Loucy (cell line): ENCODE data around the gene BACH1.
A peak's percentile ranks its signal among the peaks of the same experiment; 100 is the strongest.

Experiments
- H2AFZ ChIP-seq: fragments of 200-600 bp; sonication (generic); 2 replicates; pipeline ENCODE4 v1.6.0; 2016; ENCODE audit warnings: antibody characterized with exemption, mild to moderate bottlenecking, low read length, moderate library complexity
- H3F3A ChIP-seq: fragments of 200-600 bp; 2 replicates; pipeline ENCODE4 v1.6.0; 2016; ENCODE audit warnings: antibody characterized with exemption, low read depth, mild to moderate bottlenecking
- H3K27me3 ChIP-seq: fragments of 200-600 bp; sonication (generic); 2 replicates; pipeline ENCODE4 v1.6.1; 2014; ENCODE audit warnings: low read length, mild to moderate bottlenecking; ENCODE audit not compliant: insufficient read depth, poor library complexity, severe bottlenecking
- H3K36me3 ChIP-seq: fragments of 200-600 bp; sonication (generic); 2 replicates; pipeline ENCODE4 v1.6.1; 2016; ENCODE audit warnings: low read length; ENCODE audit not compliant: insufficient read depth
- H3K4me1 ChIP-seq: fragments of 200-600 bp; sonication (generic); 2 replicates; pipeline ENCODE4 v1.5.1; 2014; ENCODE audit warnings: low read length, mild to moderate bottlenecking; ENCODE audit not compliant: insufficient read depth, poor library complexity, severe bottlenecking
- H3K4me2 ChIP-seq: fragments of 200-600 bp; sonication (generic); 2 replicates; pipeline ENCODE4 v1.6.0; 2014; ENCODE audit warnings: antibody characterized with exemption, low read length, low read depth, mild to moderate bottlenecking; ENCODE audit not compliant: poor library complexity, severe bottlenecking
- H3K4me3 ChIP-seq: fragments of 200-600 bp; sonication (generic); 2 replicates; pipeline ENCODE4 v1.5.1; 2014; ENCODE audit warnings: low read length, mild to moderate bottlenecking, mixed read lengths; ENCODE audit not compliant: poor library complexity, severe bottlenecking
- H3K79me2 ChIP-seq: fragments of 200-600 bp; sonication (generic); 2 replicates; pipeline ENCODE4 v1.6.1; 2014; ENCODE audit warnings: low read length; ENCODE audit not compliant: insufficient read depth
- H3K9ac ChIP-seq: fragments of 200-600 bp; sonication (generic); 2 replicates; pipeline ENCODE4 v1.6.0; 2014; ENCODE audit warnings: mild to moderate bottlenecking, low read depth, low read length, moderate library complexity; ENCODE audit not compliant: poor library complexity, severe bottlenecking
- H3K9me2 ChIP-seq: fragments of 200-600 bp; sonication (generic); replicated peaks from 2 replicates; pipeline ENCODE4 v1.6.1; 2016; ENCODE audit warnings: low read depth, low read length, mixed read lengths
- H3K9me3 ChIP-seq: fragments of 200-600 bp; sonication (generic); 2 replicates; pipeline ENCODE4 v1.6.1; 2014; ENCODE audit warnings: mild to moderate bottlenecking, antibody characterized with exemption, low read length, low read depth; ENCODE audit not compliant: insufficient read depth
- H4K20me1 ChIP-seq: fragments of 200-600 bp; sonication (generic); 2 replicates; pipeline ENCODE4 v1.6.0; 2014; ENCODE audit warnings: antibody characterized with exemption, low read length, mild to moderate bottlenecking; ENCODE audit not compliant: insufficient read depth, poor library complexity, severe bottlenecking
- EZH2phosphoT487 ChIP-seq: fragments of 200-600 bp; IDR thresholded peaks from 2 replicates; pipeline ENCODE4 v1.6.1; 2018; ENCODE audit warnings: antibody characterized with exemption, mild to moderate bottlenecking, moderate library complexity, borderline replicate concordance
- TF ChIP-seq, protein P1 (sequence below): fragments of 200-600 bp; sonication (generic); conservative IDR thresholded peaks from 2 replicates; pipeline ENCODE4 v1.5.1; 2014; ENCODE audit warnings: mild to moderate bottlenecking, antibody characterized with exemption, low read length

BACH1 gene

GRCh38 chr21:29290240-29290639 is 8.5 kb upstream of the BACH1 start:
- Histone ChIP-seq H4K20me1 (no peaks in the 10 kb centered on the region), H3K79me2 (no peaks in the 10 kb centered on the region), H3K9me3 (no peaks in the 10 kb centered on the region), H3K36me3 (no peaks in the 10 kb centered on the region), H3K4me3 (no peak overlapping the region), H3K4me2 (no peak overlapping the region), H3K27me3 (no peaks in the 10 kb centered on the region), H3F3A (no peaks in the 10 kb centered on the region), H2AFZ (0 out of 2 replicates have a peak overlapping the region, but pooled peaks have one; percentile 11), H3K9me2 (no peaks in the 10 kb centered on the region), H3K9ac (no peak overlapping the region), H3K4me1 (no peaks in the 10 kb centered on the region)
- TF ChIP-seq, protein P1, sequence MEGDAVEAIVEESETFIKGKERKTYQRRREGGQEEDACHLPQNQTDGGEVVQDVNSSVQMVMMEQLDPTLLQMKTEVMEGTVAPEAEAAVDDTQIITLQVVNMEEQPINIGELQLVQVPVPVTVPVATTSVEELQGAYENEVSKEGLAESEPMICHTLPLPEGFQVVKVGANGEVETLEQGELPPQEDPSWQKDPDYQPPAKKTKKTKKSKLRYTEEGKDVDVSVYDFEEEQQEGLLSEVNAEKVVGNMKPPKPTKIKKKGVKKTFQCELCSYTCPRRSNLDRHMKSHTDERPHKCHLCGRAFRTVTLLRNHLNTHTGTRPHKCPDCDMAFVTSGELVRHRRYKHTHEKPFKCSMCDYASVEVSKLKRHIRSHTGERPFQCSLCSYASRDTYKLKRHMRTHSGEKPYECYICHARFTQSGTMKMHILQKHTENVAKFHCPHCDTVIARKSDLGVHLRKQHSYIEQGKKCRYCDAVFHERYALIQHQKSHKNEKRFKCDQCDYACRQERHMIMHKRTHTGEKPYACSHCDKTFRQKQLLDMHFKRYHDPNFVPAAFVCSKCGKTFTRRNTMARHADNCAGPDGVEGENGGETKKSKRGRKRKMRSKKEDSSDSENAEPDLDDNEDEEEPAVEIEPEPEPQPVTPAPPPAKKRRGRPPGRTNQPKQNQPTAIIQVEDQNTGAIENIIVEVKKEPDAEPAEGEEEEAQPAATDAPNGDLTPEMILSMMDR: no peak
- TF ChIP-seq EZH2phosphoT487: no peak

- H3K9ac ChIP-seq: no peak overlapping the region
- H3K4me2 ChIP-seq: no peak overlapping the region
- no peaks in the 10 kb centered on the region for H3K9me3 ChIP-seq
- no peak overlapping the region for H2AFZ ChIP-seq
- no peak overlapping the region for H3K4me3 ChIP-seq
- H3K9me2 ChIP-seq: no peaks in the 10 kb centered on the region
- H3F3A ChIP-seq: no peaks in the 10 kb centered on the region
- TF ChIP-seq EZH2phosphoT487: no peak
- TF ChIP-seq, protein P1: no peak
- H4K20me1 ChIP-seq: no peaks in the 10 kb centered on the region
- no peaks in the 10 kb centered on the region for H3K79me2 ChIP-seq
- H3K4me1 ChIP-seq: peaks cover 5% of the 10 kb centered on the region
- no peaks in the 10 kb centered on the region for H3K36me3 ChIP-seq
- H3K27me3 ChIP-seq: no peaks in the 10 kb centered on the region
These were observed 5.2 kb upstream of the BACH1 start for GRCh38 chr21:29293495-29293894.

DNA sequence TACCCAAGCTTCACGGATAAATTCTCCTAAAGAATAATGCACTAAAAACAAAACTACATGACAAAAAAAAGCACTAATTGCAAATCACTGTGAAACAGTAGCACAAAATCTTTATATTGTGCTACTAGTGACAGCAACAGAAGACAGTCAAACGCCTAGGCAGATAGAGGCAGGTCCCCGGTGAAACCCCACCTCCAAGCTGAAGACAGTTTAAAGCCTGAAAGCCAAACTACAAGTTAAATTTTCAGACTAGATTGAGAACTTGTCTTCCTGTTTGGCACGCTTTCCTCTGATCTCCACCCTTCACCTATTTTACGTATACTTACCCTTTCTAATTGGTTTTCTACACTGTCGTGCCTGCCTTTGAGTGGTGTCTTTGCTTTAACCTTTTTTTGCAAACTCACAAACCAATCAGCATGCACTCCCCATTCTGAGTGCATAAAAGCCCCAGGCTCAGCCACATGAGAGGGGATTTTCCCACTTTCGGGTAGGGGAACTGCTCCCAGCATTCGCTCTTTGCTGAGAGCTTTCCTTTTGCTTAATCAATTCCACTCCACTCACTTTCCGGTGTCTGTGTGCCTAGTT is 3.6 kb upstream of the BACH1 start:
- Histone ChIP-seq H3K4me2 (no peak overlapping the region), H3K4me3 (no peak overlapping the region), H3K4me1 (peaks cover 5% of the 10 kb centered on the region), H3K27me3 (no peaks in the 10 kb centered on the region), H3K79me2 (peaks cover 10% of the 10 kb centered on the region), H3F3A (no peaks in the 10 kb centered on the region), H3K9me2 (no peaks in the 10 kb centered on the region), H2AFZ (no peak overlapping the region), H4K20me1 (peaks cover 9% of the 10 kb centered on the region), H3K9me3 (no peaks in the 10 kb centered on the region), H3K36me3 (no peaks in the 10 kb centered on the region), H3K9ac (no peak overlapping the region)
- TF ChIP-seq EZH2phosphoT487: no peak
- TF ChIP-seq, protein P1: no peak
